Nephron (organoid): ENCODE results near the gene TDRD10.

Experiments
- H3K27ac Mint-ChIP-seq, 3 experiments: 2 replicates each; pipeline ENCODE4 v1.8.0; 2020; ENCODE audit warnings: mixed read lengths in 3 of 3, mild to moderate bottlenecking in 2 of 3, moderate library complexity in 1 of 3
- H3K27me3 Mint-ChIP-seq: 2 replicates; pipeline ENCODE4 v1.8.0; 2021; ENCODE audit warnings: low read depth, mild to moderate bottlenecking, moderate library complexity, mixed read lengths
- H3K36me3 Mint-ChIP-seq: 2 replicates; pipeline ENCODE4 v1.8.0; 2020; ENCODE audit warnings: low read depth, mixed read lengths
- H3K4me1 Mint-ChIP-seq: 2 replicates; pipeline ENCODE4 v1.8.0; 2020; ENCODE audit warnings: mixed read lengths
- H3K4me3 Mint-ChIP-seq, 3 experiments: 2 replicates each; pipeline ENCODE4 v1.8.0; 2020; ENCODE audit warnings: mild to moderate bottlenecking in 3 of 3, mixed read lengths in 3 of 3, moderate library complexity in 2 of 3
- H3K9me3 Mint-ChIP-seq: 2 replicates; pipeline ENCODE4 v1.8.0; 2020; ENCODE audit warnings: mixed read lengths
- CTCF ChIP-seq, 3 experiments: fragments of 200-600 bp; sonication (generic); IDR thresholded peaks; one replicate each; pipeline ENCODE4 v1.5.0; 2021; ENCODE audit warnings: antibody characterized with exemption in 3 of 3; ENCODE audit not compliant: unreplicated experiment in 3 of 3

The TDRD10 gene

GRCh38 chr1:154459080-154459479 is 42.9 kb upstream of the TDRD10 start:
- H3K4me3 Mint-ChIP-seq: no peak overlapping the region
- H3K27me3 Mint-ChIP-seq: peaks cover 6% of the 10 kb centered on the region
- no peak for TF ChIP-seq CTCF (IDR thresholded peaks at IDR 0.05; ENCODE audit: unreplicated experiment in 3 of 3)
- no peak overlapping the region for H3K27ac Mint-ChIP-seq
- no peaks in the 10 kb centered on the region for H3K9me3 Mint-ChIP-seq
- no peaks in the 10 kb centered on the region for H3K4me1 Mint-ChIP-seq
- H3K36me3 Mint-ChIP-seq: no peaks in the 10 kb centered on the region

GRCh38 chr1:154460695-154461260 is 41.2 kb upstream of the TDRD10 start:
- Mint-ChIP-seq H3K36me3 (no peaks in the 10 kb centered on the region), H3K4me1 (peaks cover 2% of the 10 kb centered on the region), H3K9me3 (no peaks in the 10 kb centered on the region), H3K27ac (no peak overlapping the region), H3K27me3 (peaks cover 6% of the 10 kb centered on the region), H3K4me3 (no peak overlapping the region)
- no peak for TF ChIP-seq CTCF (IDR thresholded peaks at IDR 0.05; ENCODE audit: unreplicated experiment in 3 of 3)

GRCh38 chr1:154463512-154463990 is 38.5 kb upstream of the TDRD10 start:
- peaks cover 9% of the 10 kb centered on the region for H3K4me1 Mint-ChIP-seq
- no peaks in the 10 kb centered on the region for H3K27me3 Mint-ChIP-seq
- H3K36me3 Mint-ChIP-seq: no peaks in the 10 kb centered on the region
- H3K4me3 Mint-ChIP-seq: peak overlapping the region in 1 of 3 experiments; percentile 63
- no peak for TF ChIP-seq CTCF (IDR thresholded peaks at IDR 0.05; ENCODE audit: unreplicated experiment in 3 of 3)
- no peaks in the 10 kb centered on the region for H3K9me3 Mint-ChIP-seq
- peak overlapping the region in 1 of 3 experiments; percentile 26 for H3K27ac Mint-ChIP-seq

- no peak overlapping the region for H3K4me3 Mint-ChIP-seq
Observed at GRCh38 chr1:154465621-154466195, 36.3 kb upstream of the TDRD10 start.

GRCh38 chr1:154466206-154466605 is 35.8 kb upstream of the TDRD10 start:
- peaks cover 9% of the 10 kb centered on the region for H3K4me1 Mint-ChIP-seq
- no peak overlapping the region for H3K4me3 Mint-ChIP-seq
- TF ChIP-seq CTCF (IDR thresholded peaks at IDR 0.05; ENCODE audit: unreplicated experiment in 3 of 3): no peak
- no peaks in the 10 kb centered on the region for H3K36me3 Mint-ChIP-seq
- H3K9me3 Mint-ChIP-seq: no peaks in the 10 kb centered on the region
- no peaks in the 10 kb centered on the region for H3K27me3 Mint-ChIP-seq
- H3K27ac Mint-ChIP-seq: peak overlapping the region; percentile 43 to 74 (median 48)

More at GRCh38 chr1:154465621-154466195, 36.3 kb upstream of the TDRD10 start:
- Mint-ChIP-seq H3K4me1 (peaks cover 9% of the 10 kb centered on the region), H3K27ac (peak overlapping the region; percentile 43 to 74 (median 48)), H3K27me3 (no peaks in the 10 kb centered on the region), H3K9me3 (no peaks in the 10 kb centered on the region), H3K36me3 (no peaks in the 10 kb centered on the region)
- no peak for TF ChIP-seq CTCF (IDR thresholded peaks at IDR 0.05; ENCODE audit: unreplicated experiment in 3 of 3)
